HG02759 (cell line): Measurements from ENCODE around the gene SUV39H2.
A peak's percentile ranks its signal among the peaks of the same experiment; 100 is the strongest.
"Not testable (repeated sequence)": the region's sequence is repeated elsewhere in the genome, so short reads cannot be mapped to it uniquely, and the experiment has no call there.

Experiments used
- ATAC-seq: cut with Tn5 transposase; IDR thresholded peaks from one replicate; pipeline ENCODE4 v1.9.1; 2021; ENCODE audit warnings: mild to moderate bottlenecking, moderate library complexity; ENCODE audit not compliant: unreplicated experiment

The SUV39H2 gene

GRCh38 chr10:14878266-14879123 is at the start of gene SUV39H2:
Gene SUV39H2, plus strand, starts transcription at chr10:14878866. Its CDS starts 23 bp downstream, at chr10:14878889.
- ATAC-seq: peak; percentile 94

DNA sequence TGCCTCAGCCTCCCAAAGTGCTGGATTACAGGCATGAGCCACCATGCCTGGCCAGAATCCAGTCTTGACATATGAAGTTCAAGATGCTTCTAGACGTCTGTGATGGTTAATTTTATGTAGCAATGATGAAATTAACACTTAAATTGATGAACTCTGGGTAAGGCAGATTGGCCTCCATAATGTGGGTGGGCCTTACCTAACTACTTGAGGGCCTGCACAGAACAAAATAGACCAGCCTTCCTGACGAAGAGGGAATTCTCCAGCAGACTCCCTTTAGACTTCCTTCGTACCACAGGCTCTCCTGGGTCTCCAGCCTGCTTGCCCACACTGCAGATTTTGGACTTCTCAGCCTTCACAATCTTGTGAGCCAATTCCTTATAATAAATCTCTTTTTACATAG is 45.6 kb upstream of the SUV39H2 start:
- no peak for ATAC-seq

GRCh38 chr10:14836208-14836607 is 42.5 kb upstream of the SUV39H2 start:
- ATAC-seq: no peak

DNA sequence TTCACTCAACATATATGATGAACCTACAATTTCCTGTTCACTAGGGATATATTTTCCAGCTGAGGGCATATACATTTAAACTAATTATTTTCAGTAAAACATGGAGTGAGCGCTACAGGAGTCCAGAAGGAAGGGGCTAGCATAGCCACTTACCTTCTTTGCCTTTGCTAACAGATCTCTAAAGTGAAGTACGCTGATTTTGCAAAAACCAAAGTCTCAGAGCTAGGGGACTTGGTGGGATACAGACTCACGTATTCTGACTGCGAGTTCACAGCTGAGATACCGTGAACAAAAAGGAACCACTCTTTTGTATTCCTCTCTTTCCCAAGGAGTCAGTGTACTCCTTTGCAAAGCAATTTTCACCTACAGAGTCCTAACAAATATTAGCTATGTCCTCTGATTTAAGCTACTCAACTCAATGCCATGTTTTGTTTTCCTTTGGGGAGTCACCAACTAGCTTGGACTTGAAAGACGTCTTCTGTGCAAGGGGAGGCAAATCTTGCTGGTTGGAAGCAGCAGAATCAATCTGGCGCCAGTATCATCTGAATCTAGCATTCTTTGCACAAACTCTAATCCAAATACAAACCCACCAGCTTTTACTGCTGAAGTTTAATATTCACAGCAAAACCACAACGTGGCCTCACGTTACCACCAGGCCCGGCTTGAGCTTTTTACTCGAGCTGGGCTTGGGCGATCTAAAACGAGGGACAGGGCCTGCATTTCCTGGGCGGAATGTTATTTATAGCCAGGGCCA is 41.5 kb upstream of the SUV39H2 start:
- no peak for ATAC-seq

DNA sequence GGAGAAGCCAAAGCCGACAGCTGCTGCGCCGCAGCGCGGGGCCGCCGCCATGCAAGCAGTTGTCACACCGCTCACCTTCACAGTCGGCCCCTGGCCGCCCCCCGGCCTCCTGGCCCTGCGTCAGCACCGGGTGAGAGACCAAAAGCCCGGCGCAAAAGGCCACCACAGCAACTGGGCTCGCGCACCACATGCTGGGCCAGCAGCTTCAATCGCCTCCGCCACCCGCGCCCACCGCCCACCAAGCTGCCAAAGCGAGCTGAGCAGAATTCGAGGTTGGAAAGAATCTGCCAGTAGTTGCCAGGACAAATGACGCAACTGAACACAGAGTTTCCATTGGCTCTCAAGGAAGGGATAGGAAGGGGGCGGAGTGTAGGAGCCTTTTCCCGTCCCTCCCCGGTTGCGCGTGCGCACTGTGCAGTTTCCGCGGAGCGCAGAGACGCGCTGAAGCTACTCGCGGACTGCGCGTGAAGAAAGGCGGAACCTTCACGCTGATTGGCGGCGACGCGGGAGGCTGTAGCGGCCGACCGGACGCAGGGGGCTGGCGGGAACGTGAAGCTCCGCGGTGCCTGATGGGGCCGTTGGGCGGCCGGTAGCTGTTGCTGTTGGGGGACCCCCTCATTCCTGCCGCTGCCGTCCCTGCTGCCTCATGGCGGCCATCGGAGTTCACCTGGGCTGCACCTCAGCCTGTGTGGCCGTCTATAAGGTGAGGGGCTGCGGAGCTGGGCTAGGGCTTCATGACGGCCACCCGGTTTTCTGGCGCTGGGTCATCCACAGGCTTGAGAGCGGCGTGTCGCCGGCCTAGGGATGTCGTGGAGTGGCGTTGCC is 40.7 kb upstream of the SUV39H2 start, which contains the start of the genes CDNF, HSPA14 and MSANTD7:
Gene CDNF (minus strand): TSS at position 281 of the 825 bp plus-strand sequence. CDS start 91 bp downstream, at position 190.
Gene HSPA14 (plus strand): TSS at position 550 of the 825 bp plus-strand sequence. CDS start 97 bp downstream, at position 647.
Gene MSANTD7 (plus strand): TSS at position 550 of the 825 bp plus-strand sequence. CDS start 3,979 bp downstream, outside the sequence.
- ATAC-seq: peak; percentile 97

DNA sequence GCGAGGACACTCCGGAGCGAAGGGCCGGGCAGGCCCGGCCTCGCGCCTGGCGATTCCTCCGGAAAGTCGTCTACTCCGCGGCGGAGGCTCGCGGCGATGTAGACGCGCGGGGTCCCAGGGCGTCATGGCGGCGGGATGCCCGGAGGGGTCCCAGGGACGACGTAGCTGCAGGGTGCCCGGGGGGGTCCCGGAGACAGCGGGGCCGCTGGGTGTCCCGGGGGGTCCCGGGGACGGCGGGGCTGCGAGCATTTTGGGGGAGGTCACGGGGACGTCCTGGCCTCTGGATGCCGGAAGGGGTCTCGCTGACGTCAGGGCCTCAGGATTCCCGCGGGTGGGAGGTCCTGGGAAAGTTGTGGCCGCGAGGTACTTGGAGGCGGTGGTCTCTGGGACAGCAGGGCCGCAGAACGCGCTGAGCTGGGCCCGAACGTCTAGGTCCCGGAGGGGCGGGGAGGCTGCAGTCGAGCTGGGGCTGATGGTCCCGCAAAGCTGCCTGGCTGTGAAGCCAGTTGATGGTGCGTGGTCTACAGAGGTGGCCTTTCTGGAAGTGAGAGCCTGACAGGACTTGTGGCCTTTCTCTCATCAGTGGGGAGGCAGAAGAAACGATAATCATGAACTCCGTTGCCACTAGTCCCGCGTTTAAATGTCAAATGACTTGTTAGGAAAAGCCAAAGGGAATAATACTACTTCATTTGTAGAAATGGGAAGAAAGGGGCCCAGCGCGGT is 39.9 kb upstream of the SUV39H2 start:
- peak; percentile 5 for ATAC-seq

- ATAC-seq: no peak
Observed at GRCh38 chr10:14839305-14839695, 39.4 kb upstream of the SUV39H2 start.

GRCh38 chr10:14840178-14840577 is 38.5 kb upstream of the SUV39H2 start:
- no peak for ATAC-seq

GRCh38 chr10:14843327-14843988 is 35.2 kb upstream of the SUV39H2 start:
- ATAC-seq: no peak

DNA sequence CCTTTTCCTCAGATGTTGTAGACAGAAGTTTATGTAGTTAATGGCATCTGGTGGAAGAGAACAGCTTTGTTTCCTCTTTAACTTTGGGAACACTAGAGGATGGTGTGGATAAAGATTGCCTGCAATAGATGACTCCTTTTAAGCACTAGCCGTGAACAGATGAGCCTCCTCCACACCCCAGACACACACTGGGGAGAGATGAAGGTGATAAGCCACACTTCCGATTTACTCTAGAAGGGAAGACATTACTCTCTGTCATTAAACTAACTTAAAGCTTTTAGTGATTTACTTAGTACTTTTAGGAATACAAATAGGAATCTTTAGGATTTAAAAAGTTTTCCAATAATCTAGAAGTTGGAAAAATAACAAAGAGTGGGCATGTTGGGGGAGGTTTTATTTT is 33.7 kb upstream of the SUV39H2 start:
- no peak for ATAC-seq

GRCh38 chr10:14852236-14852635 is 26.4 kb upstream of the SUV39H2 start:
- no peak for ATAC-seq

DNA sequence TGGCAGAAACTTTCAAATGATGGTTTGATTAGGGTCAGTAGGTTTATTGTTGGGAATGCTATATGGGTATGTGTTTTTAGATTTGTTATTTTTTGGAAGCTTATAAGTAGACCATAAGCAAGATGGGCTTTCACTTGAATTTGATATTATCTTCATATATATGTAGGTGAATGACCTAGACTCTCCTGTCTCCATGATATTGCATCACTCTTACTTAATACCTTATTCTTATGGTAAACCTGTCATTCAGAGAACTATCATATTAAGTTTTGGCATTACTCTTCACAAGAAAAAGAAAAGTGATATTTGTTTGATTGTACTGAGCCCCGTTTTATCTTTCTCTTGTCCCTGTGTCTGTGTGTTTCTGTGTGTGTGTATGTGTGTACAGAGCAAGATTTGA is 23.2 kb upstream of the SUV39H2 start:
- ATAC-seq: no peak

DNA sequence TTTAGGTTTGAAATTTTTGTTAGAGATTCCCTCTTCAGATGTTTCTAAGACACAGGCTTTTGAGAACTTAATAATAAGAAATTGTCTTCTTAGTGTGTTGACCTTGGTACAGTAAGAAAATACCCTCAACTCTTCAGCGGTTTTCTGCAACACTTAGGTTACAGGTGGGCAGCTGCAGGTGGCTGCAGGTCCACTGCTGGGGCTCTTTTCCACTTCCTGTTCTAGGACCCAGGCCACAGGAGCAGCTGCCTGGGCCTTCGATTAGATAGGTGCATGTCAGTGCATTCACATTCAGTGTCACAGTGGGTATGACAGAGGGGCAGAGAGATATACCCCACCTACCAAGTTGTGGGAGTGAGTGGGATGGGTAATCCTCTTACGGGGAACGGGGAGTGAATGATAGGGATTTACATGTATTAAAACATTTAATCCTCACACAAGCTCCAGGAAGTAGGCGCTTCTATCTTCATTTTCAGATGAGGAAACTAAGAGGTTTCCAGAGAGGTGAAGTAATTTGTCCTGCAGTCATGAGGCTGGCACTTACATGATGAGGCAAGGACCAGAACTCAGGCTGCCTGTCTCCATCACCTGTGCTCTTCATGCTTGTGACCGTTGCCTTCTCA is 20.2 kb upstream of the SUV39H2 start:
- no peak for ATAC-seq

DNA sequence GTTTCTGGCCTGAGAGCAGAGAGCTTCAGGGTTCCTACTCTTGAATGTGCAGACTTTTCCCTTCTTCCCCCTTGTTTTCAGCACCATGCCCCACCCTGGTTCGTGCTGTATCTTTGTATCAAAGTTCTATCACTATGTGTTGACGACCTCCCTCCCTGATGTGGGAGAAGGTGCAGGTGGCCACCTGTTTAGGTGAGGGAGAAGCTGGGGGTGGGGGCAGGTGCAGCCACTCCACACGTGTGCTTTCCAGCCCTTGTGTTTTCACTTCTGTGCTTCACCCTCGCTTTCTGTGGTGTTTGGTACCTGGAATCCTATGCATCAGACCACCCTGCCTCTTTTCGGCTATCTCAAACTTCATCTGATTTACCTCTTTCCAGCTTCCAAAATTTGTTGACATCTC is 19.6 kb upstream of the SUV39H2 start:
- no peak for ATAC-seq

DNA sequence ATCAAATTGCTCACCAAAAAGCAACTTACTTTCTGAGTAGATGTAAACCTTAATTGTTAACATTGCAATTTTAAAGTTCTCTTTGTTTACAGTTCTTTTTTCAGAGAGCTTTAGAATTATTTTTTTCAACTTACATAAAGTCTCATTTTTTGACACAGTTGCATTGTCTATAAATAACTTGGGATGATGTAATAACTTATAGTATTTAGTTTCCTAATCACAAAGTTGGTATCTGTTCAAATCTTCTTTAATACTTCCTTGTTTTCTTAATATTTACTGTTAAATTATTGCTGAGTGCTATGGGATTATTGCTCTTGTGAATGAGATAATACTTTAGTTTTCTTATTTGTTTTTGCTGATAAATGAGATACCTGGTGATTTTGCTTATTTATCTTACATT is 18.9 kb upstream of the SUV39H2 start:
- ATAC-seq: no peak

DNA sequence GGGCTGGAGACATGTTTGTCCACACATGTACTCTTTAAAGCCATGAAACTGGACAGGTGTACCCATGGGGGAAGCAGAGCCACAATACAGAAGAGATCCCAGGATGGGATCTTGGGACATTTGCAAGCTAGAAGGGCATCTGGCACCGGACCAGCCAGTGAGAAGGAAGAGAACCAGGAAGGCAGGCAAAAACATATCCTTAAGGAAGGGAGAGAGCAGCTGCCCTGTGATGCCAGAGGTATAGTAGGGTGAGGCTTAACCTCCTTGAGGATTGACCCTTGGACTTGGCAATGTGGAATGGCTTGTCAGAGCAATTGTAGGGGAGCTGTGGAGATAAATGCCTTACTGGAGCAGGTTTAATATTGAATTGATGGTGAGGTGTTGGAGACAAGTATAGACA is 17.9 kb upstream of the SUV39H2 start:
- ATAC-seq: no peak

GRCh38 chr10:14864466-14864865 is 14.2 kb upstream of the SUV39H2 start:
- not testable (repeated sequence) for ATAC-seq

DNA sequence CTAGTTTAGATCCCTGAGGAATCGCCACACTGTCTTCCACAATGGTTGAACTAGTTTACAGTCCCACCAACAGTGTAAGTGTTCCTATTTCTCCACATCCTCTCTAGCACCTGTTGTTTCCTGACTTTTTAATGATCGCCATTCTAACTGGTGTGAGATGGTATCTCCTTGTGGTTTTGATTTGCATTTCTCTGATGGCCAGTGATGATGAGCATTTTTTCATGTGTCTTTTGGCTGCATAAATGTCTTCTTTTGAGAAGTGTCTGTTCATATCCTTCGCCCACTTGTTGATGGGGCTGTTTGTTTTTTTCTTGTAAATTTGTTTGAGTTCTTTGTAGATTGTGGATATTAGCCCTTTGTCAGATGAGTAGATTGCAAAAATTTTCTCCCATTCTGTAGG is 13.8 kb upstream of the SUV39H2 start:
- ATAC-seq: not testable (repeated sequence)

GRCh38 chr10:14873090-14873760 is 5.4 kb upstream of the SUV39H2 start:
- peak; percentile 39 for ATAC-seq
